Naive B cell (primary cell): ENCODE results near the gene ADAP2. TPM values are rescaled to one million over a fixed set of nuclear protein-coding genes. Genes with fewer than 3 reads are reported as not detected.

Experiments used
- ATAC-seq, 2 donors: fragments of 150-1000 bp; cut with Tn5 transposase; 2 replicates each; pipeline ENCODE4 v1.10.0; 2021; ENCODE audit warnings: low read depth in 2 of 2, mild to moderate bottlenecking in 2 of 2, moderate library complexity in 2 of 2
- DNase-seq: peaks from one replicate; pipeline ENCODE4 v3.0.0; 2022
- H3K27ac Mint-ChIP-seq, 6 donors: one replicate each; pipeline ENCODE4 v1.8.0; 2020 to 2022; ENCODE audit warnings: mild to moderate bottlenecking in 6 of 6, mixed read lengths in 6 of 6, moderate library complexity in 5 of 6, inconsistent platforms in 2 of 6
- H3K27me3 Mint-ChIP-seq, 3 donors: one replicate each; pipeline ENCODE4 v1.8.0; 2021 to 2022; ENCODE audit warnings: mixed read lengths in 3 of 3, mild to moderate bottlenecking in 1 of 3
- H3K36me3 Mint-ChIP-seq, 2 donors: one replicate each; pipeline ENCODE4 v1.8.0; 2020 to 2022; ENCODE audit warnings: mixed read lengths in 2 of 2, inconsistent platforms in 1 of 2, mild to moderate bottlenecking in 1 of 2
- H3K4me1 Mint-ChIP-seq, 3 donors: one replicate each; pipeline ENCODE4 v1.8.0; 2020 to 2022; ENCODE audit warnings: mixed read lengths in 3 of 3, inconsistent platforms in 1 of 3, mild to moderate bottlenecking in 1 of 3, moderate library complexity in 1 of 3
- H3K4me3 Mint-ChIP-seq, 8 donors: one replicate each; pipeline ENCODE4 v1.8.0; 2020 to 2022; ENCODE audit warnings: mild to moderate bottlenecking in 8 of 8, mixed read lengths in 8 of 8, moderate library complexity in 8 of 8, inconsistent platforms in 2 of 8
- H3K9me3 Mint-ChIP-seq, 7 donors: one replicate each; pipeline ENCODE4 v1.8.0; 2020 to 2022; ENCODE audit warnings: mixed read lengths in 7 of 7, mild to moderate bottlenecking in 5 of 7, inconsistent platforms in 2 of 7, moderate library complexity in 1 of 7
- polyA plus RNA-seq, 6 donors: library from polyadenylated mRNA; unstranded; fragments of 300-500 nt; fragmentation: Illumina TruSeq; gene quantifications; one replicate each; pipeline ENCODE4 v1.2.3, GENCODE V29; 2021; ENCODE audit warnings: low read depth in 6 of 6

ADAP2 gene
- polyA plus RNA-seq, 6 donors from 2014 or later = 3.1 to 8.2 (median 5.4) TPM

GRCh38 chr17:30996486-30996885 is 74.7 kb downstream of the ADAP2 start:
- Mint-ChIP-seq H3K9me3 (no peaks in the 10 kb centered on the region), H3K27ac (no peak overlapping the region), H3K4me3 (no peak overlapping the region), H3K27me3 (no peaks in the 10 kb centered on the region), H3K4me1 (no peaks in the 10 kb centered on the region), H3K36me3 (peaks cover 13 to 20% of the 10 kb centered on the region in 2 donors)
- DNase-seq = no peak
- no peak for ATAC-seq

GRCh38 chr17:30997270-30997669 is 75.5 kb downstream of the ADAP2 start:
- H3K9me3 Mint-ChIP-seq = no peaks in the 10 kb centered on the region

GRCh38 chr17:30997842-30998241 is 76.1 kb downstream of the ADAP2 start:
- DNase-seq = no peak
- Mint-ChIP-seq H3K27me3 (no peaks in the 10 kb centered on the region), H3K27ac (peak overlapping the region in 2 of 6 donors; percentile 47 to 59), H3K36me3 (peaks cover 19 to 27% of the 10 kb centered on the region in 2 donors), H3K4me3 (no peak overlapping the region), H3K4me1 (no peaks in the 10 kb centered on the region), H3K9me3 (no peaks in the 10 kb centered on the region)
- ATAC-seq = no peak

More at GRCh38 chr17:30997270-30997669, 75.5 kb downstream of the ADAP2 start:
- Mint-ChIP-seq H3K4me3 (no peak overlapping the region), H3K27ac (peak overlapping the region in 2 of 6 donors; percentile 47 to 59), H3K4me1 (no peaks in the 10 kb centered on the region), H3K27me3 (no peaks in the 10 kb centered on the region), H3K36me3 (peaks cover 19 to 27% of the 10 kb centered on the region in 2 donors)
- ATAC-seq (no peak), DNase-seq (no peak)

- Mint-ChIP-seq H3K27me3 (no peaks in the 10 kb centered on the region), H3K9me3 (peaks cover 0 to 3% (median 0%) of the 10 kb centered on the region in 7 donors), H3K36me3 (peaks cover 19 to 27% of the 10 kb centered on the region in 2 donors), H3K27ac (peak overlapping the region in 1 of 6 donors; percentile 44), H3K4me1 (peaks cover 10 to 14% (median 13%) of the 10 kb centered on the region in 3 donors), H3K4me3 (no peak overlapping the region)
- ATAC-seq = no peak
- no peak for DNase-seq
Measured at GRCh38 chr17:31002047-31002446, 80.3 kb downstream of the ADAP2 start.

GRCh38 chr17:31003225-31003866 is 81.6 kb downstream of the ADAP2 start:
- peaks cover 15 to 27% of the 10 kb centered on the region in 2 donors for H3K36me3 Mint-ChIP-seq
- DNase-seq (no peak), ATAC-seq (no peak)
- peaks cover 0 to 3% (median 0%) of the 10 kb centered on the region in 7 donors for H3K9me3 Mint-ChIP-seq
- H3K27ac Mint-ChIP-seq = no peak overlapping the region
- peaks cover 19 to 25% (median 19%) of the 10 kb centered on the region in 3 donors for H3K4me1 Mint-ChIP-seq
- peak overlapping the region in 1 of 8 donors; percentile 37 for H3K4me3 Mint-ChIP-seq
- no peaks in the 10 kb centered on the region for H3K27me3 Mint-ChIP-seq

GRCh38 chr17:31004160-31004559 is 82.4 kb downstream of the ADAP2 start:
- H3K4me3 Mint-ChIP-seq = no peak overlapping the region

GRCh38 chr17:31007695-31008373 is 86.1 kb downstream of the ADAP2 start:
- peaks cover 0 to 3% (median 0%) of the 10 kb centered on the region in 7 donors for H3K9me3 Mint-ChIP-seq
- peak overlapping the region; percentile 93 to 97 (median 94) for H3K4me3 Mint-ChIP-seq
- peak overlapping the region; percentile 16 to 90 (median 88) for H3K27ac Mint-ChIP-seq
- peaks cover 24 to 36% (median 29%) of the 10 kb centered on the region in 3 donors for H3K4me1 Mint-ChIP-seq
- H3K36me3 Mint-ChIP-seq = peaks cover 0 to 16% of the 10 kb centered on the region in 2 donors
- no peak for DNase-seq
- no peak for ATAC-seq
- no peaks in the 10 kb centered on the region for H3K27me3 Mint-ChIP-seq

More at GRCh38 chr17:31004160-31004559, 82.4 kb downstream of the ADAP2 start:
- peaks cover 23 to 31% (median 24%) of the 10 kb centered on the region in 3 donors for H3K4me1 Mint-ChIP-seq
- H3K9me3 Mint-ChIP-seq = peaks cover 0 to 3% (median 0%) of the 10 kb centered on the region in 7 donors
- DNase-seq (no peak), ATAC-seq (no peak)
- H3K36me3 Mint-ChIP-seq = peaks cover 15 to 27% of the 10 kb centered on the region in 2 donors
- peak overlapping the region in 1 of 6 donors; percentile 42 for H3K27ac Mint-ChIP-seq
- H3K27me3 Mint-ChIP-seq = no peaks in the 10 kb centered on the region

GRCh38 chr17:31008374-31009041 is 86.8 kb downstream of the ADAP2 start:
- H3K36me3 Mint-ChIP-seq = peaks cover 0 to 16% of the 10 kb centered on the region in 2 donors
- no peaks in the 10 kb centered on the region for H3K27me3 Mint-ChIP-seq
- ATAC-seq (peak; percentile 75 to 86), DNase-seq (peak; percentile 54)
- peaks cover 0 to 3% (median 0%) of the 10 kb centered on the region in 7 donors for H3K9me3 Mint-ChIP-seq
- H3K4me1 Mint-ChIP-seq = peaks cover 24 to 36% (median 29%) of the 10 kb centered on the region in 3 donors
- peak overlapping the region; percentile 93 to 97 (median 94) for H3K4me3 Mint-ChIP-seq
- H3K27ac Mint-ChIP-seq = peak overlapping the region; percentile 75 to 97 (median 92)

Other genes with a start within 250 kb of the ADAP2 start
- gene CRLF3, start 97.3 kb upstream of the ADAP2 start, polyA plus RNA-seq = 100 to 1,000 TPM; 106 to 137 (median 112) TPM
- gene ATAD5, start 90.0 kb upstream of the ADAP2 start, polyA plus RNA-seq = 1 to 10 TPM in 5 of 6 donors, not detected in 1; 1.1 to 2.7 (median 2.4) TPM
- gene TEFM, start 15.7 kb upstream of the ADAP2 start, polyA plus RNA-seq = 10 to 100 TPM; 16.0 to 33.9 (median 21.9) TPM
- gene RNF135, start 49.1 kb downstream of the ADAP2 start, polyA plus RNA-seq = 10 to 100 TPM; 34.0 to 50.2 (median 43.1) TPM
- 10 to 100 TPM in 1 of 6 donors, 1 to 10 TPM in 5; 4.8 to 10.2 (median 8.3) TPM for gene NF1, start 173.0 kb downstream of the ADAP2 start, polyA plus RNA-seq